GM18498 (cell line): ENCODE data around the gene GRIK2.

Source experiments
- ATAC-seq: cut with Tn5 transposase; IDR thresholded peaks from one replicate; pipeline ENCODE4 v1.9.1; 2021; ENCODE audit warnings: mild to moderate bottlenecking, moderate library complexity; ENCODE audit not compliant: unreplicated experiment

The GRIK2 gene

GRCh38 chr6:101845621-101846020, 452.1 kb downstream of the GRIK2 start:
- peak; percentile 95 for ATAC-seq

GRCh38 chr6:101847690-101848089, 454.2 kb downstream of the GRIK2 start:
- ATAC-seq: no peak

- no peak for ATAC-seq
Observed at GRCh38 chr6:101851911-101852310, 458.4 kb downstream of the GRIK2 start.

- no peak for ATAC-seq
Observed at GRCh38 chr6:101853231-101854085, 459.9 kb downstream of the GRIK2 start.

GRCh38 chr6:101876431-101876830, 482.9 kb downstream of the GRIK2 start:
- no peak for ATAC-seq

GRCh38 chr6:101878554-101879276, 485.2 kb downstream of the GRIK2 start:
- ATAC-seq: no peak

GRCh38 chr6:101879782-101880181, 486.3 kb downstream of the GRIK2 start:
- ATAC-seq: no peak

GRCh38 chr6:101883505-101883904, 490.0 kb downstream of the GRIK2 start:
- ATAC-seq: no peak

- no peak for ATAC-seq
Observed at GRCh38 chr6:101887532-101887931, 494.0 kb downstream of the GRIK2 start.

- no peak for ATAC-seq
Observed at GRCh38 chr6:101907356-101908217, 514.1 kb downstream of the GRIK2 start.

- ATAC-seq: no peak
Observed at GRCh38 chr6:101909366-101909765, 515.9 kb downstream of the GRIK2 start.

GRCh38 chr6:101912311-101912710, 518.8 kb downstream of the GRIK2 start:
- no peak for ATAC-seq

GRCh38 chr6:101918471-101918870, 525.0 kb downstream of the GRIK2 start:
- no peak for ATAC-seq

GRCh38 chr6:101921829-101922450, 528.4 kb downstream of the GRIK2 start:
- ATAC-seq: no peak

- ATAC-seq: no peak
Observed at GRCh38 chr6:101926149-101926925, 532.8 kb downstream of the GRIK2 start.

- no peak for ATAC-seq
Observed at GRCh38 chr6:101931766-101932165, 538.3 kb downstream of the GRIK2 start.

GRCh38 chr6:101932704-101933103, 539.2 kb downstream of the GRIK2 start:
- no peak for ATAC-seq

- no peak for ATAC-seq
Observed at GRCh38 chr6:101935732-101936131, 542.2 kb downstream of the GRIK2 start.

- ATAC-seq: no peak
Observed at GRCh38 chr6:101936516-101936915, 543.0 kb downstream of the GRIK2 start.

GRCh38 chr6:101937108-101937507, 543.6 kb downstream of the GRIK2 start:
- ATAC-seq: no peak
